SK-N-SH (cell line): ENCODE data around the gene WDR35. TPM values are rescaled to one million over a fixed set of nuclear protein-coding genes. Genes with fewer than 3 reads are reported as not detected.

ENCODE experiments used
- CTCF ChIA-PET: fragments of 300-600, 350-600 bp; formaldehyde crosslinking; extraction: SDS; loops from one replicate; lab custom pipeline; 2021; lab: Yijun Ruan, JAX
- POLR2A ChIA-PET: fragments of 350-600 bp; sonication (Branson Sonifier 250); formaldehyde crosslinking; extraction: SDS; loops from one replicate; lab custom pipeline; 2020; ENCODE audit warnings: antibody characterized with exemption, inconsistent platforms; lab: Yijun Ruan, JAX
- DNase-seq: peaks from one replicate; pipeline ENCODE4 v3.0.0; 2012
- H2AFZ ChIP-seq: fragments of 200-600 bp; sonication (generic); 2 replicates; pipeline ENCODE4 v1.8.1; 2016; ENCODE audit warnings: antibody characterized with exemption, mild to moderate bottlenecking, low read depth
- H3F3A ChIP-seq: fragments of 200-600 bp; sonication (generic); replicated peaks from 2 replicates; pipeline ENCODE3; 2016; ENCODE audit warnings: antibody characterized with exemption, mild to moderate bottlenecking; ENCODE audit not compliant: insufficient read depth
- H3K27ac ChIP-seq, 2 experiments: fragments of 200-500 bp in 1 of 2; fragments of 200-600 bp in 1 of 2; sonication (Bioruptor generic) in 1 of 2; sonication (generic), shearing (Covaris generic) in 1 of 2; 2 replicates each; pipeline versions ENCODE4 v1.5.1 to v1.6.1; 2014 to 2016; ENCODE audit warnings: low read depth in 2 of 2, inconsistent platforms in 1 of 2, low read length in 1 of 2, mild to moderate bottlenecking in 1 of 2, mixed read lengths in 1 of 2
- H3K27me3 ChIP-seq: fragments of 200-600 bp; sonication (generic), shearing (Covaris generic); 2 replicates; pipeline ENCODE4 v1.6.1; 2016; ENCODE audit warnings: mixed run types; ENCODE audit not compliant: insufficient read depth
- H3K36me3 ChIP-seq, 2 experiments: fragments of 200-500 bp in 1 of 2; fragments of 200-600 bp in 1 of 2; sonication (Bioruptor generic) in 1 of 2; sonication (generic) in 1 of 2; replicated peaks in 1 of 2; 2 replicates each; pipeline versions ENCODE3 to v1.5.1; 2014 to 2016; ENCODE audit warnings: low read length in 1 of 2, mild to moderate bottlenecking in 1 of 2; ENCODE audit not compliant: insufficient read depth in 2 of 2, control insufficient read depth in 1 of 2
- H3K4me1 ChIP-seq, 2 experiments: fragments of 200-500 bp in 1 of 2; fragments of 200-600 bp in 1 of 2; sonication (Bioruptor generic) in 1 of 2; sonication (generic), shearing (Covaris generic) in 1 of 2; 2 replicates each; pipeline versions ENCODE4 v1.5.1 to v1.6.1; 2014 to 2016; ENCODE audit warnings: low read depth in 1 of 2, low read length in 1 of 2, mixed run types in 1 of 2; ENCODE audit not compliant: insufficient read depth in 2 of 2, control insufficient read depth in 1 of 2
- H3K4me2 ChIP-seq: fragments of 200-600 bp; sonication (generic), shearing (Covaris generic); 2 replicates; pipeline ENCODE4 v1.6.1; 2017; ENCODE audit warnings: mixed run types
- H3K4me3 ChIP-seq, 2 experiments: fragments of 200-500 bp in 1 of 2; fragments of 200-600 bp in 1 of 2; sonication (Bioruptor generic) in 1 of 2; sonication (generic), shearing (Covaris generic) in 1 of 2; 2 replicates each; pipeline versions ENCODE4 v1.5.1 to v1.8.1; 2014 to 2016; ENCODE audit warnings: low read depth in 2 of 2, inconsistent platforms in 1 of 2, low read length in 1 of 2, mild to moderate bottlenecking in 1 of 2, mixed read lengths in 1 of 2, moderate library complexity in 1 of 2
- H3K79me2 ChIP-seq: fragments of 200-600 bp; sonication (generic); 2 replicates; pipeline ENCODE4 v1.8.1; 2017; ENCODE audit warnings: mild to moderate bottlenecking; ENCODE audit not compliant: insufficient read depth
- H3K9ac ChIP-seq: fragments of 200-600 bp; sonication (generic); 2 replicates; pipeline ENCODE4 v1.6.1; 2017; ENCODE audit warnings: mixed run types
- H3K9me2 ChIP-seq: fragments of 200-600 bp; sonication (generic); 2 replicates; pipeline ENCODE4 v1.6.1; 2017; ENCODE audit warnings: mixed run types
- H3K9me3 ChIP-seq: fragments of 200-600 bp; sonication (generic); 2 replicates; pipeline ENCODE4 v1.6.1; 2017; ENCODE audit warnings: mixed run types, mild to moderate bottlenecking, moderate library complexity
- H4K20me1 ChIP-seq: fragments of 200-600 bp; sonication (generic); 2 replicates; pipeline ENCODE4 v1.6.1; 2017; ENCODE audit warnings: mild to moderate bottlenecking, mixed run types; ENCODE audit not compliant: insufficient read depth
- CHD2 ChIP-seq: fragments of 150-350 bp; IDR thresholded peaks from 2 replicates; pipeline ENCODE4 v1.6.1; 2018; ENCODE audit warnings: low read length; ENCODE audit not compliant: partially characterized antibody
- EP300 ChIP-seq, 2 experiments: IDR thresholded peaks; 2 replicates each; pipeline versions ENCODE4 v1.4.0 to v1.6.1; 2012; ENCODE audit warnings: borderline replicate concordance in 1 of 2, low read depth in 1 of 2, low read length in 1 of 2
- FOXM1 ChIP-seq: IDR thresholded peaks from 2 replicates; pipeline ENCODE4 v1.4.0; 2012; ENCODE audit warnings: low read depth, mild to moderate bottlenecking
- JUND ChIP-seq: IDR thresholded peaks from 2 replicates; pipeline ENCODE4 v1.4.0; 2012
- MXI1 ChIP-seq: IDR thresholded peaks from 2 replicates; pipeline ENCODE4 v1.6.1; 2012; ENCODE audit warnings: mild to moderate bottlenecking, low read depth, low read length, improper control_type of control experiment
- NFIC ChIP-seq: IDR thresholded peaks from 2 replicates; pipeline ENCODE4 v1.4.0; 2012; ENCODE audit warnings: borderline replicate concordance
- POLR2AphosphoS5 ChIP-seq: IDR thresholded peaks from 2 replicates; pipeline ENCODE4 v1.6.1; 2012; ENCODE audit warnings: low read depth, low read length
- RFX5 ChIP-seq: IDR thresholded peaks from 2 replicates; pipeline ENCODE4 v1.6.1; 2012; ENCODE audit warnings: mild to moderate bottlenecking, improper control_type of control experiment, low read length
- SMC3 ChIP-seq: IDR thresholded peaks from 2 replicates; pipeline ENCODE4 v1.6.1; 2012; ENCODE audit warnings: low read depth, low read length, improper control_type of control experiment
- TCF12 ChIP-seq: IDR thresholded peaks from 2 replicates; pipeline ENCODE4 v1.4.0; 2012
- TEAD4 ChIP-seq: IDR thresholded peaks from 2 replicates; pipeline ENCODE4 v1.4.0; 2012; ENCODE audit warnings: mild to moderate bottlenecking, borderline replicate concordance; ENCODE audit not compliant: insufficient read depth
- YY1 ChIP-seq: IDR thresholded peaks from 2 replicates; pipeline ENCODE4 v1.4.0; 2012; ENCODE audit warnings: low read depth, mild to moderate bottlenecking
- WGBS: methylation state at CpG from one replicate; pipeline ENCODE4 v1.1.6; 2017; ENCODE audit warnings: low lambda C conversion rate; 5-methylcytosine and 5-hydroxymethylcytosine counted together
- polyA plus RNA-seq, 3 experiments: library from polyadenylated mRNA; depleted of rRNA; stranded (reverse); fragments of >200 nt; gene quantifications; 2 replicates each; pipeline ENCODE4 v1.2.3, GENCODE V29; 2012
- TF ChIP-seq, protein P1 (sequence below): fragments of 150-350 bp; IDR thresholded peaks from 2 replicates; pipeline ENCODE4 v1.6.1; 2016; ENCODE audit warnings: mild to moderate bottlenecking, low read depth, low read length
- TF ChIP-seq, protein P2 (sequence below): IDR thresholded peaks from 2 replicates; pipeline ENCODE4 v1.6.1; 2012; ENCODE audit warnings: mild to moderate bottlenecking, low read depth, low read length, moderate library complexity
- TF ChIP-seq, protein P3 (sequence below): IDR thresholded peaks from 2 replicates; pipeline ENCODE4 v1.4.0; 2012; ENCODE audit warnings: low read depth
- TF ChIP-seq, protein P4 (sequence below): fragments of 150-350 bp; IDR thresholded peaks from 2 replicates; pipeline ENCODE4 v1.6.1; 2017; ENCODE audit warnings: antibody characterized with exemption, low read length, low read depth, borderline replicate concordance
- TF ChIP-seq, protein P5 (sequence below): fragments of 200-600 bp; sonication (generic); IDR thresholded peaks from 2 replicates; pipeline ENCODE4 v1.6.1; 2017; ENCODE audit warnings: antibody characterized with exemption, mild to moderate bottlenecking, moderate library complexity

The WDR35 gene
- polyA plus RNA-seq, 1 of the 3 experiments (the other 2 are of a cell fraction) = 8.6 TPM

DNA sequence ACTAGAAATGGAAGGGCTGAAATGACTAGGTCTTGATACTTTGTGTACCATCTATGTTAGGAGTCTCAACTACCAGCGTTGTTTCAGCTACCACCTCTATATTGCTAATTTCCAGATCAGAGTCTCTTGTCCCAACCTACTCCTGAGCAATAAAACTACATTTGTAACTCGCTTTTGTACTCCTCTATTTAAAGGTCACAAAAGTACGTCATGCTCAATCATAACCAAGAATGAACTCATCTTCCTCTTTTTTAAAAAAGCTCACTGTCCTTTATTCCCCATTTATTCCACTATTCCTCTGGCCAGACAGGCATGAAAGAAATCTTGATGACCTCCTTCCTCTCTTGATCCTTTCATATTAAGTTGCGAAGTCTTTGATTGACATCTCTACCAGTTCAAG, 33.8 kb upstream of the WDR35 start:
- POLR2A ChIA-PET = interaction anchor here (0.6 kb wide), 2 partner anchors 8 to 165 kb away, joined by 3 read pairs; no protein-coding TSS in a partner anchor

More for the DNA sequence above, 33.8 kb upstream of the WDR35 start:
- Histone ChIP-seq H4K20me1 (no peaks in the 10 kb centered on the region), H3K4me3 (no peak overlapping the region), H3F3A (peaks cover 14% of the 10 kb centered on the region), H3K79me2 (peaks cover 2% of the 10 kb centered on the region; the same call in 1 of the 2 replicates), H3K36me3 (peaks cover 6 to 11% of the 10 kb centered on the region in 2 experiments), H2AFZ (no peak overlapping the region), H3K4me1 (no peaks in the 10 kb centered on the region; a peak in 1 of 4 replicates), H3K27ac (no peak overlapping the region), H3K27me3 (no peaks in the 10 kb centered on the region), H3K4me2 (no peak overlapping the region), H3K9ac (no peak overlapping the region), H3K9me2 (no peaks in the 10 kb centered on the region), H3K9me3 (no peaks in the 10 kb centered on the region; the same call in 1 of the 2 replicates)
- CTCF ChIA-PET = interaction anchor here (0.6 to 3.2 kb wide), 7 partner anchors 9 to 80 kb away, joined by 3 to 25 read pairs (median 4); no protein-coding TSS in a partner anchor
- no peak for DNase-seq
- WGBS = 95% methylated on average over 4 of the region's 4 CpGs
- TF ChIP-seq NFIC = no peak
- no peak for TF ChIP-seq YY1
- TF ChIP-seq, protein P1, sequence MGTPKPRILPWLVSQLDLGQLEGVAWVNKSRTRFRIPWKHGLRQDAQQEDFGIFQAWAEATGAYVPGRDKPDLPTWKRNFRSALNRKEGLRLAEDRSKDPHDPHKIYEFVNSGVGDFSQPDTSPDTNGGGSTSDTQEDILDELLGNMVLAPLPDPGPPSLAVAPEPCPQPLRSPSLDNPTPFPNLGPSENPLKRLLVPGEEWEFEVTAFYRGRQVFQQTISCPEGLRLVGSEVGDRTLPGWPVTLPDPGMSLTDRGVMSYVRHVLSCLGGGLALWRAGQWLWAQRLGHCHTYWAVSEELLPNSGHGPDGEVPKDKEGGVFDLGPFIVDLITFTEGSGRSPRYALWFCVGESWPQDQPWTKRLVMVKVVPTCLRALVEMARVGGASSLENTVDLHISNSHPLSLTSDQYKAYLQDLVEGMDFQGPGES = no peak
- TF ChIP-seq, protein P2, sequence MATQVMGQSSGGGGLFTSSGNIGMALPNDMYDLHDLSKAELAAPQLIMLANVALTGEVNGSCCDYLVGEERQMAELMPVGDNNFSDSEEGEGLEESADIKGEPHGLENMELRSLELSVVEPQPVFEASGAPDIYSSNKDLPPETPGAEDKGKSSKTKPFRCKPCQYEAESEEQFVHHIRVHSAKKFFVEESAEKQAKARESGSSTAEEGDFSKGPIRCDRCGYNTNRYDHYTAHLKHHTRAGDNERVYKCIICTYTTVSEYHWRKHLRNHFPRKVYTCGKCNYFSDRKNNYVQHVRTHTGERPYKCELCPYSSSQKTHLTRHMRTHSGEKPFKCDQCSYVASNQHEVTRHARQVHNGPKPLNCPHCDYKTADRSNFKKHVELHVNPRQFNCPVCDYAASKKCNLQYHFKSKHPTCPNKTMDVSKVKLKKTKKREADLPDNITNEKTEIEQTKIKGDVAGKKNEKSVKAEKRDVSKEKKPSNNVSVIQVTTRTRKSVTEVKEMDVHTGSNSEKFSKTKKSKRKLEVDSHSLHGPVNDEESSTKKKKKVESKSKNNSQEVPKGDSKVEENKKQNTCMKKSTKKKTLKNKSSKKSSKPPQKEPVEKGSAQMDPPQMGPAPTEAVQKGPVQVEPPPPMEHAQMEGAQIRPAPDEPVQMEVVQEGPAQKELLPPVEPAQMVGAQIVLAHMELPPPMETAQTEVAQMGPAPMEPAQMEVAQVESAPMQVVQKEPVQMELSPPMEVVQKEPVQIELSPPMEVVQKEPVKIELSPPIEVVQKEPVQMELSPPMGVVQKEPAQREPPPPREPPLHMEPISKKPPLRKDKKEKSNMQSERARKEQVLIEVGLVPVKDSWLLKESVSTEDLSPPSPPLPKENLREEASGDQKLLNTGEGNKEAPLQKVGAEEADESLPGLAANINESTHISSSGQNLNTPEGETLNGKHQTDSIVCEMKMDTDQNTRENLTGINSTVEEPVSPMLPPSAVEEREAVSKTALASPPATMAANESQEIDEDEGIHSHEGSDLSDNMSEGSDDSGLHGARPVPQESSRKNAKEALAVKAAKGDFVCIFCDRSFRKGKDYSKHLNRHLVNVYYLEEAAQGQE = no peak
- no peak for TF ChIP-seq FOXM1
- TF ChIP-seq JUND = no peak
- TF ChIP-seq CHD2 = no peak
- TF ChIP-seq SMC3 = no peak
- TF ChIP-seq TCF12 = no peak
- no peak for TF ChIP-seq EP300 (IDR thresholded peaks at IDR 0.05; ENCODE audit: borderline replicate concordance in 1 of 2, low read depth in 1 of 2, low read length in 1 of 2)
- TF ChIP-seq RFX5 = no peak
- TF ChIP-seq, protein P3, sequence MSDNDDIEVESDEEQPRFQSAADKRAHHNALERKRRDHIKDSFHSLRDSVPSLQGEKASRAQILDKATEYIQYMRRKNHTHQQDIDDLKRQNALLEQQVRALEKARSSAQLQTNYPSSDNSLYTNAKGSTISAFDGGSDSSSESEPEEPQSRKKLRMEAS = no peak
- no peak for TF ChIP-seq MXI1
- TF ChIP-seq, protein P4, sequence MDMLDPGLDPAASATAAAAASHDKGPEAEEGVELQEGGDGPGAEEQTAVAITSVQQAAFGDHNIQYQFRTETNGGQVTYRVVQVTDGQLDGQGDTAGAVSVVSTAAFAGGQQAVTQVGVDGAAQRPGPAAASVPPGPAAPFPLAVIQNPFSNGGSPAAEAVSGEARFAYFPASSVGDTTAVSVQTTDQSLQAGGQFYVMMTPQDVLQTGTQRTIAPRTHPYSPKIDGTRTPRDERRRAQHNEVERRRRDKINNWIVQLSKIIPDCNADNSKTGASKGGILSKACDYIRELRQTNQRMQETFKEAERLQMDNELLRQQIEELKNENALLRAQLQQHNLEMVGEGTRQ = no peak
- TF ChIP-seq, protein P5, sequence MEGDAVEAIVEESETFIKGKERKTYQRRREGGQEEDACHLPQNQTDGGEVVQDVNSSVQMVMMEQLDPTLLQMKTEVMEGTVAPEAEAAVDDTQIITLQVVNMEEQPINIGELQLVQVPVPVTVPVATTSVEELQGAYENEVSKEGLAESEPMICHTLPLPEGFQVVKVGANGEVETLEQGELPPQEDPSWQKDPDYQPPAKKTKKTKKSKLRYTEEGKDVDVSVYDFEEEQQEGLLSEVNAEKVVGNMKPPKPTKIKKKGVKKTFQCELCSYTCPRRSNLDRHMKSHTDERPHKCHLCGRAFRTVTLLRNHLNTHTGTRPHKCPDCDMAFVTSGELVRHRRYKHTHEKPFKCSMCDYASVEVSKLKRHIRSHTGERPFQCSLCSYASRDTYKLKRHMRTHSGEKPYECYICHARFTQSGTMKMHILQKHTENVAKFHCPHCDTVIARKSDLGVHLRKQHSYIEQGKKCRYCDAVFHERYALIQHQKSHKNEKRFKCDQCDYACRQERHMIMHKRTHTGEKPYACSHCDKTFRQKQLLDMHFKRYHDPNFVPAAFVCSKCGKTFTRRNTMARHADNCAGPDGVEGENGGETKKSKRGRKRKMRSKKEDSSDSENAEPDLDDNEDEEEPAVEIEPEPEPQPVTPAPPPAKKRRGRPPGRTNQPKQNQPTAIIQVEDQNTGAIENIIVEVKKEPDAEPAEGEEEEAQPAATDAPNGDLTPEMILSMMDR = no peak
- TF ChIP-seq TEAD4 = no peak
- no peak for TF ChIP-seq POLR2AphosphoS5
